ENCODE measurements around the gene DIO3.

DNA sequence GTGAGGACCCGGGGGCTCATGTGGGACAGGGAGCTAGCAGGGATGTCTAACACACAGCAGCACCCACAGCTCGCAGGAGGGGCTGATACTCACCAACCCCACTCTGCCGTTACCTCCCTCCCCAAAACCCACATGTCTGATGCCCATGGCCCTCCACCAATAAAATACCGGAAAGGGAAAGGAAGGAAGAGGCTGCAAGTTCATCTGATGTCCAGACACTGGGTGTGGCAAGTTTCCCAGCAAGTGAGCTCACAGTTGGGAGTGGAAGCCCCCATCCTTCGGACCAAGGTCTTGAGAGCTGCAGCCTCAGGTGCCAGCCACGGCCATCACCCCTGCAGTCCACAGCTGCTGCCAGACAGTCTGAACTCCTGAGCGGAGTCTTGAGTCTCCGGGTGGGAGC, 39.3 kb upstream of the DIO3 start:
- TF ChIP-seq, protein P1, sequence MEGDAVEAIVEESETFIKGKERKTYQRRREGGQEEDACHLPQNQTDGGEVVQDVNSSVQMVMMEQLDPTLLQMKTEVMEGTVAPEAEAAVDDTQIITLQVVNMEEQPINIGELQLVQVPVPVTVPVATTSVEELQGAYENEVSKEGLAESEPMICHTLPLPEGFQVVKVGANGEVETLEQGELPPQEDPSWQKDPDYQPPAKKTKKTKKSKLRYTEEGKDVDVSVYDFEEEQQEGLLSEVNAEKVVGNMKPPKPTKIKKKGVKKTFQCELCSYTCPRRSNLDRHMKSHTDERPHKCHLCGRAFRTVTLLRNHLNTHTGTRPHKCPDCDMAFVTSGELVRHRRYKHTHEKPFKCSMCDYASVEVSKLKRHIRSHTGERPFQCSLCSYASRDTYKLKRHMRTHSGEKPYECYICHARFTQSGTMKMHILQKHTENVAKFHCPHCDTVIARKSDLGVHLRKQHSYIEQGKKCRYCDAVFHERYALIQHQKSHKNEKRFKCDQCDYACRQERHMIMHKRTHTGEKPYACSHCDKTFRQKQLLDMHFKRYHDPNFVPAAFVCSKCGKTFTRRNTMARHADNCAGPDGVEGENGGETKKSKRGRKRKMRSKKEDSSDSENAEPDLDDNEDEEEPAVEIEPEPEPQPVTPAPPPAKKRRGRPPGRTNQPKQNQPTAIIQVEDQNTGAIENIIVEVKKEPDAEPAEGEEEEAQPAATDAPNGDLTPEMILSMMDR (IDR thresholded peaks at IDR 0.05; ENCODE audit: insufficient read depth, low read length) = no peak
- TF ChIP-seq, protein P2, sequence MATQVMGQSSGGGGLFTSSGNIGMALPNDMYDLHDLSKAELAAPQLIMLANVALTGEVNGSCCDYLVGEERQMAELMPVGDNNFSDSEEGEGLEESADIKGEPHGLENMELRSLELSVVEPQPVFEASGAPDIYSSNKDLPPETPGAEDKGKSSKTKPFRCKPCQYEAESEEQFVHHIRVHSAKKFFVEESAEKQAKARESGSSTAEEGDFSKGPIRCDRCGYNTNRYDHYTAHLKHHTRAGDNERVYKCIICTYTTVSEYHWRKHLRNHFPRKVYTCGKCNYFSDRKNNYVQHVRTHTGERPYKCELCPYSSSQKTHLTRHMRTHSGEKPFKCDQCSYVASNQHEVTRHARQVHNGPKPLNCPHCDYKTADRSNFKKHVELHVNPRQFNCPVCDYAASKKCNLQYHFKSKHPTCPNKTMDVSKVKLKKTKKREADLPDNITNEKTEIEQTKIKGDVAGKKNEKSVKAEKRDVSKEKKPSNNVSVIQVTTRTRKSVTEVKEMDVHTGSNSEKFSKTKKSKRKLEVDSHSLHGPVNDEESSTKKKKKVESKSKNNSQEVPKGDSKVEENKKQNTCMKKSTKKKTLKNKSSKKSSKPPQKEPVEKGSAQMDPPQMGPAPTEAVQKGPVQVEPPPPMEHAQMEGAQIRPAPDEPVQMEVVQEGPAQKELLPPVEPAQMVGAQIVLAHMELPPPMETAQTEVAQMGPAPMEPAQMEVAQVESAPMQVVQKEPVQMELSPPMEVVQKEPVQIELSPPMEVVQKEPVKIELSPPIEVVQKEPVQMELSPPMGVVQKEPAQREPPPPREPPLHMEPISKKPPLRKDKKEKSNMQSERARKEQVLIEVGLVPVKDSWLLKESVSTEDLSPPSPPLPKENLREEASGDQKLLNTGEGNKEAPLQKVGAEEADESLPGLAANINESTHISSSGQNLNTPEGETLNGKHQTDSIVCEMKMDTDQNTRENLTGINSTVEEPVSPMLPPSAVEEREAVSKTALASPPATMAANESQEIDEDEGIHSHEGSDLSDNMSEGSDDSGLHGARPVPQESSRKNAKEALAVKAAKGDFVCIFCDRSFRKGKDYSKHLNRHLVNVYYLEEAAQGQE (IDR thresholded peaks at IDR 0.05; ENCODE audit: insufficient replicate concordance, low read depth) = no peak
- TF ChIP-seq POLR2AphosphoS5 (IDR thresholded peaks at IDR 0.05; ENCODE audit: low read depth) (no peak), GABPA (IDR thresholded peaks at IDR 0.05; ENCODE audit: low read depth) (no peak), SPI1 (IDR thresholded peaks at IDR 0.05; ENCODE audit: borderline replicate concordance, low read depth) (no peak)
